Dendritic cell treated with granulocyte-macrophage colony-stimulating factor and Interleukin-4, amounts not matched to agents 40 ng/mL and 50 ng/mL, for 4 days (primary cell): ENCODE results near the gene MACROD2.
"Not testable (repeated sequence)": the region's sequence is repeated elsewhere in the genome, so short reads cannot be mapped to it uniquely, and the experiment has no call there.

Experiments
- H3K27ac Mint-ChIP-seq: one replicate; pipeline ENCODE4 v1.8.0; 2022; ENCODE audit warnings: mild to moderate bottlenecking, mixed read lengths
- H3K27me3 Mint-ChIP-seq: one replicate; pipeline ENCODE4 v1.8.0; 2022; ENCODE audit warnings: mild to moderate bottlenecking, mixed read lengths
- H3K36me3 Mint-ChIP-seq: one replicate; pipeline ENCODE4 v1.8.0; 2022; ENCODE audit warnings: low read depth, mixed read lengths
- H3K4me1 Mint-ChIP-seq: one replicate; pipeline ENCODE4 v1.8.0; 2022; ENCODE audit warnings: low read depth, mixed read lengths
- H3K4me3 Mint-ChIP-seq: one replicate; pipeline ENCODE4 v1.8.0; 2022; ENCODE audit warnings: mild to moderate bottlenecking, moderate library complexity, mixed read lengths
- H3K9me3 Mint-ChIP-seq: one replicate; pipeline ENCODE4 v1.8.0; 2022; ENCODE audit warnings: mixed read lengths
- intact Hi-C: fragments of 100-400 bp; cut with micrococcal nuclease; formaldehyde crosslinking; loops from one replicate; pipeline ENCODE4 v1.15.0; 2022

Gene MACROD2

GRCh38 chr20:14220986-14221385 is 225.7 kb downstream of the MACROD2 start:
- Mint-ChIP-seq H3K9me3 (peaks cover 28% of the 10 kb centered on the region), H3K27me3 (peaks cover 3% of the 10 kb centered on the region), H3K27ac (no peak overlapping the region), H3K4me1 (no peaks in the 10 kb centered on the region), H3K4me3 (no peak overlapping the region), H3K36me3 (no peaks in the 10 kb centered on the region)
- intact Hi-C loops = no loop called here

DNA sequence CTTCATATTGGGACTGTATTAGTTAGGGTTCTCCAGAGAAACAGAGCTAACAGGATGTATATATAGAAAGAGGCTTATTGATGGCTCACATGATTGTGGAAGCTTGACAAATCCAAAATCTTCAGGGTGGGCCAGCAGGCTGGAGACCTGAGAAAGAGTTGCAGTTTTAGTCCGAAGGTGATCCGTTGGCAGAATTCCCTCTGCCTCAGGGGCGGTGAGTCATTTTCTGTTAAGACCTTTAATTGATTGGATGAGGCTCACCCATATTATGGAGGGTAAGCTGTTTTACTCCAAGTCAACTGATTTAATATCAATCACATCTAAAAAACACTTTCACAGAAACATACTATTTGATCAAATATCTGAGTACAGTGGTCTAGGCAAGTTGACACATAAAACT is 228.5 kb downstream of the MACROD2 start:
- Mint-ChIP-seq H3K27ac (no peak overlapping the region), H3K4me1 (no peaks in the 10 kb centered on the region)
- intact Hi-C loops = no loop called here

GRCh38 chr20:14226051-14227049 is 231.0 kb downstream of the MACROD2 start:
- H3K27ac Mint-ChIP-seq, H3K4me1 Mint-ChIP-seq, H3K9me3 Mint-ChIP-seq, H3K36me3 Mint-ChIP-seq, H3K4me3 Mint-ChIP-seq, intact Hi-C loops, H3K27me3 Mint-ChIP-seq: not testable (repeated sequence)

More for the DNA sequence above, 228.5 kb downstream of the MACROD2 start:
- peaks cover 10% of the 10 kb centered on the region for H3K27me3 Mint-ChIP-seq
- no peaks in the 10 kb centered on the region for H3K36me3 Mint-ChIP-seq
- H3K4me3 Mint-ChIP-seq = no peak overlapping the region
- H3K9me3 Mint-ChIP-seq = peaks cover 10% of the 10 kb centered on the region

DNA sequence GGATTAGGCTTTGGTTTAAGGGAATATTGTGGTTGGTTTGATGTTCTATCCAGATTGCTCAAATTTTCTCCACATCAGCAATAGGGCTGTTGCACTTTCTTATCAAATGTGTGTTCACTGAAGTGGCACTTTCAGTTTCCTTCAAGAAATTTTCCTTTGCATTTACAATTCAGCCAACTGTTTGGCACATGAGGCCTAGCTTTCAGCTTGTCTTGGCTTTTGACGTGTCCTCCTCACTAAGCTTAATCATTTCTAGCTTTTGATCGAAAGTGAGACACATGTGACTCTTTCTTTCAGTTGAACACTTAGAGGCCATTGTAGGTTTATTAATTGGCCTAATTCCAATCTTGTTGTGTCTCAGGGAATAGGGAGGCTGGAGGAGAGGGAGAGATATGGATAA is 237.3 kb downstream of the MACROD2 start:
- Mint-ChIP-seq H3K27ac (no peak overlapping the region), H3K4me1 (no peaks in the 10 kb centered on the region)
- intact Hi-C loops = no loop called here

GRCh38 chr20:14234666-14235295 is 239.5 kb downstream of the MACROD2 start:
- no peaks in the 10 kb centered on the region for H3K36me3 Mint-ChIP-seq
- H3K4me1 Mint-ChIP-seq = no peaks in the 10 kb centered on the region
- intact Hi-C loops = no loop called here
- no peak overlapping the region for H3K27ac Mint-ChIP-seq
- H3K4me3 Mint-ChIP-seq = no peak overlapping the region
- H3K27me3 Mint-ChIP-seq = no peaks in the 10 kb centered on the region
- peaks cover 14% of the 10 kb centered on the region for H3K9me3 Mint-ChIP-seq

More for the DNA sequence above, 237.3 kb downstream of the MACROD2 start:
- H3K4me3 Mint-ChIP-seq = no peak overlapping the region
- H3K36me3 Mint-ChIP-seq = no peaks in the 10 kb centered on the region
- peaks cover 14% of the 10 kb centered on the region for H3K9me3 Mint-ChIP-seq
- H3K27me3 Mint-ChIP-seq = no peaks in the 10 kb centered on the region

DNA sequence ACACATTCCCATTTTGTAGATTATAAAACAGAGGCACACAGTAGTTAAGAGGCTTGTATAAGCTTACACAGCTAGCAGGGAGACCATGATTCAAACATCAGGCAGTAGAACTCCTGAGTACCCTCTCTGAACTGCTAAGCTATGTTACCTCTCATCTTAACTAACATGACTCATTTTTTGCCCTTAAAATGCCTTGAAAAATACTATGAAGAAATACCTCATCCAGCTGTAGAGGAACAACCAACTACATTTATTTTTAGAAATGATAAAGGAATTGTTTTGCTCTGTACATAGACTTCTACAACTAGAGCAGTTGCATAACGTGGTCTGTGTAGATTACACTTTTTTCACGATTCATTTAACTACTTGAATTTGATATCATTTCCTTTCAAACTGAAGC is 240.0 kb downstream of the MACROD2 start:
- Mint-ChIP-seq H3K36me3 (no peaks in the 10 kb centered on the region), H3K27ac (no peak overlapping the region), H3K27me3 (no peaks in the 10 kb centered on the region), H3K4me1 (no peaks in the 10 kb centered on the region), H3K4me3 (no peak overlapping the region), H3K9me3 (peaks cover 14% of the 10 kb centered on the region)
- intact Hi-C loops = no loop called here

GRCh38 chr20:14245368-14245970 is 250.2 kb downstream of the MACROD2 start:
- H3K4me3 Mint-ChIP-seq = no peak overlapping the region
- H3K36me3 Mint-ChIP-seq = no peaks in the 10 kb centered on the region
- no peak overlapping the region for H3K27ac Mint-ChIP-seq
- intact Hi-C loops = no loop called here
- no peaks in the 10 kb centered on the region for H3K9me3 Mint-ChIP-seq
- H3K4me1 Mint-ChIP-seq = no peaks in the 10 kb centered on the region
- H3K27me3 Mint-ChIP-seq = no peaks in the 10 kb centered on the region

DNA sequence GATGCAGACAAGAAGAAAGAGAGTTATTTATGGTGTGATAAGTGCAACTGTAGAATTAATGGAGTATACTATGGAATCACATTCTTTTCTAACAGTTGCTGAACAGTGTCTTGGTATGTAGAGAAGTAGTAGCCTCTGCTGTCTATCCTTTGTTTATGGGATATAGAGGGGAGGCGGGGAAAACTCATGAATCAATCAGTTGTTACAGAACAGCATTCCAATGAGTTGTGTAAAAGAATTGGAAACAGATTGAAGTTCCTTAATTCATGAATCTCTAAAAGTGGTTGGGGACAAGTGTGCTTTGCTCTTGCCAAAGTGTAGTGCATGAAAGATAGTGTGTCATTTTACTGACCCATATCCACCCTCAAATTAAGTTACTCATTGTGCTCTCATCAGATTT is 264.4 kb downstream of the MACROD2 start:
- no peaks in the 10 kb centered on the region for H3K27me3 Mint-ChIP-seq
- H3K4me1 Mint-ChIP-seq = no peaks in the 10 kb centered on the region
- no peak overlapping the region for H3K4me3 Mint-ChIP-seq
- no peaks in the 10 kb centered on the region for H3K36me3 Mint-ChIP-seq
- H3K9me3 Mint-ChIP-seq = peaks cover 22% of the 10 kb centered on the region
- H3K27ac Mint-ChIP-seq = no peak overlapping the region
- intact Hi-C loops = no loop called here

DNA sequence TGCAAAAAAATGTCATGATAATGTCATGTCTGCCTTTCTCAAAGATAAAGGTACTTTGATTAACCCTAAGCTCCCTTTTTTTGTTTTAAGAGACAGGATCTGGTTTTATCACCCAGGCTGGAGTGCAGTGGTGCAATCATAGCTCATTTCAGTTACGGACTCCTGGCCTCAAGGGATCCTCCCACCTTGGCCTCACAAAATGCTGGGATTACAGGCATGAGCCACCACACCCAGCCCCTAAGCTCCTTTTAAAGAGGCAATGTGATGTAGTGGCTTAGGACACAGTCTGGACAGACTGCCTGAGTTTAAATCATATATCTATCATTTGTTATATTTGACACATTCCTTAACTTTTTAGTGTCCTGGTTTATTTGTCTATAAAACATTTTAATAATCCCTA is 265.1 kb downstream of the MACROD2 start:
- peaks cover 20% of the 10 kb centered on the region for H3K9me3 Mint-ChIP-seq
- intact Hi-C loops = no loop called here
- no peak overlapping the region for H3K4me3 Mint-ChIP-seq

GRCh38 chr20:14264869-14265268 is 269.6 kb downstream of the MACROD2 start:
- Mint-ChIP-seq H3K4me3 (no peak overlapping the region), H3K27me3 (no peaks in the 10 kb centered on the region), H3K36me3 (no peaks in the 10 kb centered on the region), H3K9me3 (peaks cover 10% of the 10 kb centered on the region), H3K4me1 (no peaks in the 10 kb centered on the region), H3K27ac (no peak overlapping the region)
- intact Hi-C loops = no loop called here

More for the DNA sequence above, 265.1 kb downstream of the MACROD2 start:
- H3K27ac Mint-ChIP-seq = no peak overlapping the region
- no peaks in the 10 kb centered on the region for H3K36me3 Mint-ChIP-seq
- H3K4me1 Mint-ChIP-seq = no peaks in the 10 kb centered on the region
- no peaks in the 10 kb centered on the region for H3K27me3 Mint-ChIP-seq

- Mint-ChIP-seq H3K27ac (no peak overlapping the region), H3K36me3 (no peaks in the 10 kb centered on the region), H3K4me3 (no peak overlapping the region), H3K4me1 (no peaks in the 10 kb centered on the region), H3K9me3 (peaks cover 16% of the 10 kb centered on the region), H3K27me3 (no peaks in the 10 kb centered on the region)
- intact Hi-C loops = no loop called here
Observed at GRCh38 chr20:14266246-14266645, 270.9 kb downstream of the MACROD2 start.

DNA sequence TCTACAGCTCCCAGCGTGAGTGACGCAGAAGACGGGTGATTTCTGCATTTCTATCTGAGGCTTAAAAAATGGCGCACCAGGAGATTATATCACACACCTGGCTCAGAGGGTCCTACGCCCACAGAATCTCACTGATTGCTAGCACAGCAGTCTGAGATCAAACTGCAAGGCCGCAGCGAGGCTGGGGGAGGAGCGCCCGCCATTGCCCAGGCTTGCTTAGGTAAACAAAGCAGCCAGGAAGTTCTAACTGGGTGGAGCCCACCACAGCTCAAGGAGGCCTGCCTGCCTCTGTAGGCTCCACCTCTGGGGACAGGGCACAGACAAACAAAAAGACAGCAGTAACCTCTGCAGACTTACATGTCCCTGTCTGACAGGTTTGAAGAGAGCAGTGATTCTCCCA is 275.4 kb downstream of the MACROD2 start:
- H3K9me3 Mint-ChIP-seq = peaks cover 31% of the 10 kb centered on the region
- H3K4me3 Mint-ChIP-seq, H3K27me3 Mint-ChIP-seq, intact Hi-C loops, H3K36me3 Mint-ChIP-seq, H3K4me1 Mint-ChIP-seq, H3K27ac Mint-ChIP-seq: not testable (repeated sequence)

GRCh38 chr20:14282140-14282539 is 286.8 kb downstream of the MACROD2 start:
- H3K36me3 Mint-ChIP-seq = no peaks in the 10 kb centered on the region
- intact Hi-C loops = no loop called here
- no peaks in the 10 kb centered on the region for H3K27me3 Mint-ChIP-seq

DNA sequence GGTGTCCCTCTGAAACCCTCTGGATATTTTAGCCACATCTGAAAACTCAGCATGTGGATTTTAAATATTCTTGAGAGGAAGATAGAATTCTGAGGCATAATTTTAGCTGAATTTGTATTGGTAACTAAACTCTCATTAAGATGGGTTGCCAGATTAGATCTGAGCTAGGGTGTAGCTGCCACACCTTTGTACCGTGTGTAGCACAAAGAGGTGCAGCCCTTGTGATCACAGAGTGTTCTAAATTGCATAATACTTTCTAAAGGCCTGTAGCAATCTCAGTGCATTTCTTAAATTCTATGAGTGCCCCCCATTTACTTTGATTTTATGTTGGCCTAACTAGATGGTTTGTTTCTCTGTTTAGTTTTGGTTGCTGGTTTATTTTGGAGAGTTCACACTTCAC is 289.1 kb downstream of the MACROD2 start:
- H3K4me1 Mint-ChIP-seq = no peaks in the 10 kb centered on the region
- no peak overlapping the region for H3K4me3 Mint-ChIP-seq
- H3K36me3 Mint-ChIP-seq = no peaks in the 10 kb centered on the region
- no peak overlapping the region for H3K27ac Mint-ChIP-seq
- peaks cover 8% of the 10 kb centered on the region for H3K9me3 Mint-ChIP-seq
- H3K27me3 Mint-ChIP-seq = no peaks in the 10 kb centered on the region
- intact Hi-C loops = no loop called here

More at GRCh38 chr20:14282140-14282539, 286.8 kb downstream of the MACROD2 start:
- Mint-ChIP-seq H3K4me3 (no peak overlapping the region), H3K9me3 (no peaks in the 10 kb centered on the region), H3K27ac (no peak overlapping the region), H3K4me1 (no peaks in the 10 kb centered on the region)
